Measurements from ENCODE around the gene C22orf23. TPM values are rescaled to one million over a fixed set of nuclear protein-coding genes. Genes with fewer than 3 reads are reported as not detected.

Gene C22orf23
- polyA plus RNA-seq, 1 of the 3 experiments (the other 2 are of a cell fraction) = 0.33 TPM

DNA sequence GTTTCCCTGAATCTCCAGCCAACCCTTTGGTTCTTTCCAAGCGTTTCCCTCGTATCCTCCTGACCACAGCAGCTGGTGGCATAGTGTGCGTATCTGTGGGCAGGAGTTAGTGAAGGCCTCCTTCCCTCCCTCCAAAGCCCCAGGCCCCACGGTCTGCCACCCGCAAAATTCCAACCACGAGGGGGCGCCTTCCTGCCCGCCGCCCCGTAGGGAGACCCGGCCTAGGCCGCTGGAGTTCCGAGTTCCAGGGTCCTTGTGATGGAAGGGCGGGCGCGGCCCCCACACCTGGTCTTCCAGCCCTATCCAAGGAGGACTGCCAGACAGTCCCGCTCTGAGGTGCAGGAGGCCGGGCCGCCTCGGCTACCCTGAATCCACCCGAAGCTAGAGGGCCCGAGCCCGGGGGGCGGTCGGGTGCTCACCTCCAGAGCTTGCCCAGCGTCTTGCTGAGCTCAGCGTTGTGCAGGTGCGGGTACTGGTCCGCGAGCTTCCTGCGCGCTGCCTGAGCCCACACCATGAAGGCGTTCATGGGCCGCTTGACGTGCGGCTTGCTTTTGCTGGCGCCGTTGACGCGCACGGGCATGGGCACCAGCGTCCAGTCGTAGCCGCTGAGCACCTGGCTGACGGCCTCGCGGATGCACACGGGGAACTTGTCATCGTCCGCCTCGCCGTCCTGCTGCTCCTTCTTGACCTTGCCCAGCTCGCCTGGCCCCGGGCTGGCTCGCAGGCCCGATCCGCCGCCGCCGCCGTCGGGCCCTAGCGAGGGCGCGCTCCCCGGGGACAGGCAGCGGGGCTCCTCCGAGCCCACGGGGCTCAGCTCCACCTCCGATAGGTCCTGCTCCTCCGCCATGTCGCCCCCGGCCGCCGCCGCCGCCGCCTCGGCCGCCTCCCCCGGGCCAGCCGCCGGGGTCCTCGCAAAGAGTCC, 29.8 kb upstream of the C22orf23 start:
- Histone ChIP-seq H3K9ac (no peak overlapping the region), H3K9me3 (no peaks in the 10 kb centered on the region), H3K4me1 (ENCODE audit: control insufficient read depth in 1 of 2, insufficient read depth in 2 of 2, low read depth in 1 of 2, low read length in 1 of 2) (no peaks in the 10 kb centered on the region), H3K36me3 (replicated peaks in 1 of 2; ENCODE audit: control insufficient read depth in 1 of 2, insufficient read depth in 2 of 2, low read length in 1 of 2) (no peaks in the 10 kb centered on the region), H3K27me3 (ENCODE audit: insufficient read depth) (no peaks in the 10 kb centered on the region), H3K4me3 (ENCODE audit: low read depth in 2 of 2, low read length in 1 of 2) (no peak overlapping the region), H3K9me2 (no peaks in the 10 kb centered on the region), H4K20me1 (ENCODE audit: insufficient read depth) (no peaks in the 10 kb centered on the region), H3K79me2 (ENCODE audit: insufficient read depth) (no peaks in the 10 kb centered on the region), H3K4me2 (no peak overlapping the region), H3F3A (replicated peaks; ENCODE audit: insufficient read depth) (no peaks in the 10 kb centered on the region), H3K27ac (ENCODE audit: low read depth in 2 of 2, low read length in 1 of 2) (no peak overlapping the region), H2AFZ (ENCODE audit: low read depth) (no peak overlapping the region)
- DNase-seq = no peak
- ChIA-PET POLR2A (no interaction called here), CTCF (no interaction called here)
- WGBS (ENCODE audit: low lambda C conversion rate) = 95% methylated on average over 8 of the region's 84 CpGs
- no peak for TF ChIP-seq USF1 (IDR thresholded peaks at IDR 0.05; ENCODE audit: borderline replicate concordance, low read depth)
- no peak for TF ChIP-seq GABPA (IDR thresholded peaks at IDR 0.05; ENCODE audit: low read depth)
- TF ChIP-seq RXRA (IDR thresholded peaks at IDR 0.05; ENCODE audit: borderline replicate concordance, low read depth) = no peak
- no peak for TF ChIP-seq MAX (IDR thresholded peaks at IDR 0.05; ENCODE audit: low read depth)

GRCh38 chr22:37982151-37982785, 28.9 kb upstream of the C22orf23 start:
- H3K4me2 ChIP-seq = no peak overlapping the region
- H3K4me3 ChIP-seq (ENCODE audit: low read depth in 2 of 2, low read length in 1 of 2) = no peak overlapping the region
- H2AFZ ChIP-seq (ENCODE audit: low read depth) = no peak overlapping the region
- H3K27ac ChIP-seq (ENCODE audit: low read depth in 2 of 2, low read length in 1 of 2) = no peak overlapping the region
- no peaks in the 10 kb centered on the region for H3K9me3 ChIP-seq
- no peaks in the 10 kb centered on the region for H3K27me3 ChIP-seq (ENCODE audit: insufficient read depth)
- ChIA-PET CTCF (no interaction called here), POLR2A (no interaction called here)
- no peaks in the 10 kb centered on the region for H3K79me2 ChIP-seq (ENCODE audit: insufficient read depth)
- no peak for TF ChIP-seq TAF1 (IDR thresholded peaks at IDR 0.05; ENCODE audit: borderline replicate concordance, low read depth, low read length)
- TF ChIP-seq MXI1 (IDR thresholded peaks at IDR 0.05; ENCODE audit: low read depth, low read length) = no peak
- no peak for TF ChIP-seq EP300 (IDR thresholded peaks at IDR 0.05; ENCODE audit: borderline replicate concordance in 1 of 2, low read depth in 1 of 2, low read length in 1 of 2)
- no peak for TF ChIP-seq ELF1 (IDR thresholded peaks at IDR 0.05)
- no peak for TF ChIP-seq GABPA (IDR thresholded peaks at IDR 0.05; ENCODE audit: low read depth)
- no peak for TF ChIP-seq PBX3 (IDR thresholded peaks at IDR 0.05)
- no peak for TF ChIP-seq MAX (IDR thresholded peaks at IDR 0.05; ENCODE audit: low read depth)
- no peak for TF ChIP-seq EZH2phosphoT487 (IDR thresholded peaks at IDR 0.05; ENCODE audit: borderline replicate concordance, low read depth)
- TF ChIP-seq CTCF (IDR thresholded peaks at IDR 0.05) = no peak
- TF ChIP-seq RAD21 (IDR thresholded peaks at IDR 0.05; ENCODE audit: low read length) = no peak
- no peak for TF ChIP-seq RFX5 (IDR thresholded peaks at IDR 0.05; ENCODE audit: low read length)
- TF ChIP-seq, protein P1, sequence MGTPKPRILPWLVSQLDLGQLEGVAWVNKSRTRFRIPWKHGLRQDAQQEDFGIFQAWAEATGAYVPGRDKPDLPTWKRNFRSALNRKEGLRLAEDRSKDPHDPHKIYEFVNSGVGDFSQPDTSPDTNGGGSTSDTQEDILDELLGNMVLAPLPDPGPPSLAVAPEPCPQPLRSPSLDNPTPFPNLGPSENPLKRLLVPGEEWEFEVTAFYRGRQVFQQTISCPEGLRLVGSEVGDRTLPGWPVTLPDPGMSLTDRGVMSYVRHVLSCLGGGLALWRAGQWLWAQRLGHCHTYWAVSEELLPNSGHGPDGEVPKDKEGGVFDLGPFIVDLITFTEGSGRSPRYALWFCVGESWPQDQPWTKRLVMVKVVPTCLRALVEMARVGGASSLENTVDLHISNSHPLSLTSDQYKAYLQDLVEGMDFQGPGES (IDR thresholded peaks at IDR 0.05; ENCODE audit: low read depth, low read length) = no peak
- no peaks in the 10 kb centered on the region for H3K4me1 ChIP-seq (ENCODE audit: control insufficient read depth in 1 of 2, insufficient read depth in 2 of 2, low read depth in 1 of 2, low read length in 1 of 2)
- no peaks in the 10 kb centered on the region for H3K36me3 ChIP-seq (replicated peaks in 1 of 2; ENCODE audit: control insufficient read depth in 1 of 2, insufficient read depth in 2 of 2, low read length in 1 of 2)
- no peaks in the 10 kb centered on the region for H3K9me2 ChIP-seq
- H3K9ac ChIP-seq = no peak overlapping the region
- no peaks in the 10 kb centered on the region for H4K20me1 ChIP-seq (ENCODE audit: insufficient read depth)
- no peak for DNase-seq
- no peaks in the 10 kb centered on the region for H3F3A ChIP-seq (replicated peaks; ENCODE audit: insufficient read depth)
- WGBS (ENCODE audit: low lambda C conversion rate) = 72% methylated on average over 4 of the region's 8 CpGs
